Fibroblast of lung (primary cell): ENCODE measurements around the gene RCCD1.

ENCODE experiments used
- EZH2 ChIP-seq: IDR thresholded peaks from 2 replicates; pipeline ENCODE4 v1.5.1; 2012; ENCODE audit warnings: low read length, control low read depth, mild to moderate bottlenecking; ENCODE audit errors: missing control alignments
- TF ChIP-seq, protein P1 (sequence below), 2 donors: IDR thresholded peaks in 1 of 2; conservative IDR thresholded peaks in 1 of 2; 1 replicate in 1 of 2; 2 replicates in 1 of 2; pipeline ENCODE4 v1.5.1; 2011 to 2012; ENCODE audit warnings: low read length in 2 of 2, control low read depth in 1 of 2, inconsistent platforms in 1 of 2, low read depth in 1 of 2, mild to moderate bottlenecking in 1 of 2

DNA sequence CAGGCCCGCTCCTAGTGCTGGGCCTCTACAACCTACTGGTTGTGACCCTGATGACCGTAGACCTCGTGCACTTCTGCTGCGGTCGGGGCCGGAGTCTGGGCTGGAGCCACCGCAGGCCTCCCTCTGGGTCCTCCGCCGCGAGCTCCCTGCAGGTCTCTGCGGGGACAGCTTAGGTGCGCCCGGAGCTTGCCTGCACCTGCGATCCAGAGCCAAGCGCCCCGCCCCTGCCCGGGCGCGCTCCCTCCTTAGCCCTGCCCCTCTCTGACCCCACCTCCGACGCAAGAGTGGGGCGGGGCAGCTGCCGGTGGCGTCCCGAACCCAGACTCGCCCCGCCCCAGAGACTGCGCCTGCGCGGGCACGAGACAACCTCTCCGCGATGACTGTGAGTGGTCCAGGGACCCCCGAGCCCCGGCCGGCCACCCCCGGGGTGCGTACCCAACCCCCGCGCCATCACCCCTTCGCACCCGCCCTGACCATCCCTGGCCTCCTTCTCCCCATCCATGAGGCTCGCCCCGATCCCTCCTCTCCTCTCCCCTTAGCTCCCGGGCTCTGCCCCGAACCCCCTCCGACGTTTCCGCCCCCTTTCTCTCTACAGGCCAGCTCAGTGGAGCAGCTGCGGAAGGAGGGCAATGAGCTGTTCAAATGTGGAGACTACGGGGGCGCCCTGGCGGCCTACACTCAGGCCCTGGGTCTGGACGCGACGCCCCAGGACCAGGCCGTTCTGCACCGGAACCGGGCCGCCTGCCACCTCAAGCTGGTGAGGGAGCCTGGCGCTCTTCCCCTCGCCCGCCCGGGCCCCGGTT, 19.5 kb upstream of the RCCD1 start, which contains the start of gene UNC45A:
- no peak for TF ChIP-seq EZH2
- TF ChIP-seq, protein P1, sequence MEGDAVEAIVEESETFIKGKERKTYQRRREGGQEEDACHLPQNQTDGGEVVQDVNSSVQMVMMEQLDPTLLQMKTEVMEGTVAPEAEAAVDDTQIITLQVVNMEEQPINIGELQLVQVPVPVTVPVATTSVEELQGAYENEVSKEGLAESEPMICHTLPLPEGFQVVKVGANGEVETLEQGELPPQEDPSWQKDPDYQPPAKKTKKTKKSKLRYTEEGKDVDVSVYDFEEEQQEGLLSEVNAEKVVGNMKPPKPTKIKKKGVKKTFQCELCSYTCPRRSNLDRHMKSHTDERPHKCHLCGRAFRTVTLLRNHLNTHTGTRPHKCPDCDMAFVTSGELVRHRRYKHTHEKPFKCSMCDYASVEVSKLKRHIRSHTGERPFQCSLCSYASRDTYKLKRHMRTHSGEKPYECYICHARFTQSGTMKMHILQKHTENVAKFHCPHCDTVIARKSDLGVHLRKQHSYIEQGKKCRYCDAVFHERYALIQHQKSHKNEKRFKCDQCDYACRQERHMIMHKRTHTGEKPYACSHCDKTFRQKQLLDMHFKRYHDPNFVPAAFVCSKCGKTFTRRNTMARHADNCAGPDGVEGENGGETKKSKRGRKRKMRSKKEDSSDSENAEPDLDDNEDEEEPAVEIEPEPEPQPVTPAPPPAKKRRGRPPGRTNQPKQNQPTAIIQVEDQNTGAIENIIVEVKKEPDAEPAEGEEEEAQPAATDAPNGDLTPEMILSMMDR (conservative IDR thresholded peaks at IDR 0.05 in 1 of 2, IDR thresholded peaks at IDR 0.05 in 1 of 2; ENCODE audit: low read depth in 1 of 2, low read length in 2 of 2): peak; percentile 3 to 5
